Mucosa of gallbladder (tissue), 1 donor: ENCODE measurements around the gene CHST7. TPM values are rescaled to one million over a fixed set of nuclear protein-coding genes. Genes with fewer than 3 reads are reported as not detected.

Experiments used
- DNase-seq: peaks from one replicate; pipeline ENCODE4 v3.0.0-alpha.2; 2020; ENCODE audit warnings: low spot score
- total RNA-seq: library from RNA; stranded (reverse); gene quantifications from one replicate; pipeline ENCODE4 v1.2.1, GENCODE V29; 2021
- donor health status: DM: no; HTN: no; CAD: no.

CHST7 gene
- total RNA-seq, 1 donor from 2014 or later = 12.9 TPM

DNA sequence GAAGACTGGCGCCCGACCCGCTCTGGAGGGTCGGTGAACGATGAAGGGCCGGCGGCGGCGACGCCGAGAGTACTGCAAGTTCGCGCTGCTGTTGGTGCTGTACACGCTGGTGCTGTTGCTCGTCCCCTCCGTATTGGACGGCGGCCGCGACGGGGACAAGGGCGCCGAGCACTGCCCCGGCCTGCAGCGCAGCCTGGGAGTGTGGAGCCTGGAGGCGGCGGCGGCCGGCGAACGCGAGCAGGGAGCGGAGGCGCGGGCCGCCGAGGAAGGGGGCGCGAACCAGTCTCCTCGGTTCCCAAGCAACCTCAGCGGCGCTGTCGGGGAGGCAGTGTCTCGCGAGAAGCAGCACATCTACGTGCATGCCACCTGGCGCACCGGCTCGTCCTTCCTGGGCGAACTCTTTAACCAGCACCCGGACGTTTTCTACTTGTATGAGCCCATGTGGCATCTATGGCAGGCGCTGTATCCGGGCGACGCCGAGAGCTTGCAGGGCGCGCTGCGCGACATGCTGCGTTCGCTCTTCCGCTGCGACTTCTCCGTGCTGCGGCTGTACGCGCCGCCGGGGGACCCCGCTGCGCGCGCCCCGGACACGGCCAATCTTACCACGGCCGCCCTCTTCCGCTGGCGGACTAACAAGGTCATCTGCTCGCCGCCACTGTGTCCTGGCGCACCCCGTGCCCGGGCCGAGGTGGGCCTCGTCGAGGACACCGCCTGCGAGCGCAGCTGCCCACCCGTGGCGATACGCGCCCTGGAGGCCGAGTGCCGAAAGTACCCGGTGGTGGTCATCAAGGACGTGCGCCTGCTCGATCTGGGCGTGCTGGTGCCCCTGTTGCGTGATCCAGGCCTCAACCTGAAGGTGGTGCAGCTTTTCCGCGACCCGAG lies 568 bp downstream of the CHST7 start:
- peak; percentile 38 for DNase-seq

- no peak for DNase-seq
Measured at GRCh38 chrX:46574774-46575381, 1.3 kb downstream of the CHST7 start.

DNA sequence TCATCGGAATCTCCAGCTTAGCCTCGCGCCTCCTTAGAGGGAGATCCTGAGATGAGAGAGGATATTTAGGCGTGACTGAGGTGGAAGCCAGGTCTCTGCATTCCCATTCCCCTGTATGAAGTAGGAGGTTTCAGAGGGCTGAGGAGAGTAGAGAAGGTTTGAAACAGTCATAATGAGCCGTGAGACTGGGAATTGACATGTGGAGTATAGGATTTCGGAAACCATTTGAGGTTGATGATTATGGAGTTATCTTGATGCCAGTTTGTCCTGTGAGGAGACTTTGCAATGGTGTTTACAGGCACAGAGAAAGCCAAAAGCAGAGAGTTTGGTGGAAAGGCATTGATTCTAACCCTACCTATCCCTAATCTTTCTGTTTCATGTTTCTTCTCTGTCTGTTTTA lies 2.0 kb downstream of the CHST7 start:
- DNase-seq = no peak

DNA sequence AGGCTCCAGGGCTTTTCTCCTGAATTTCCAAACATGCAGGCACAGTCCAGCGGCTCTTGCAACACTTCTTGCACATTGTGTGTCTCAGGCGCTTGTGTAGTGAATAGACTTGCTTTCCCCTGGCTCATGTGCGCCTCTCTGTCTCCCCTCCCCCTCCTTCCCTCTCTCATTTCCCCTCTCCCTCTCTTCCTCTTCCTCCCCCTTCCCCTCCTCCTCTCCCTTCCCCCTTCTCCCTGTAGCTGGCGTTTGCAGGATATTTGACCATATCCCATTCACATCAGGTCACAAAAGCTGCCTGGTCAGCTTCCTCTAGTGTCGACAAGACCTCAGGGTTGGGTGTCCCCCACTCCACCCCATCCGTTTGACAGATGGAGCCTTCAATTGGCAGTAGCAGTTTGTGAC lies 2.4 kb downstream of the CHST7 start:
- no peak for DNase-seq

DNA sequence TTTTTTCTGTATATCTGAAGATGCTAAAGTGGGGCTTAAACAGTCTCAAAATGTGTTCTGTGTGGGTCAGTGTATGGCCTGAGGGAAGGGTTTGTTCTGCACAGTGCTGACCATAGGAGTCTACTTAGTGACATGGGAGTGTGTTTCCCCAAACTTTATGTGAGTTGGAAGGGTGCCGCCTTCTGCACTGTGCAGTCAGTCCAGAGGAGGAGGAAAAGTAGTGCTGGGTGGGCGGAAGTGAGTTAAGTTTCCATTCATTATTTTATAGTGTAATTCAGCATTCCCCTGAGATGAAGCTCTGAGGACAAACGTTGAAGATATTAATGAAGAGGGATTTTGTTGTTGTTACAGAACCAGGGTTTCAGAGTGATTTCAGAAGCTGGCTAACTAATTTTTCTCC lies 2.9 kb downstream of the CHST7 start:
- no peak for DNase-seq

- DNase-seq = no peak
Measured at GRCh38 chrX:46577221-46578005, 3.8 kb downstream of the CHST7 start.

DNA sequence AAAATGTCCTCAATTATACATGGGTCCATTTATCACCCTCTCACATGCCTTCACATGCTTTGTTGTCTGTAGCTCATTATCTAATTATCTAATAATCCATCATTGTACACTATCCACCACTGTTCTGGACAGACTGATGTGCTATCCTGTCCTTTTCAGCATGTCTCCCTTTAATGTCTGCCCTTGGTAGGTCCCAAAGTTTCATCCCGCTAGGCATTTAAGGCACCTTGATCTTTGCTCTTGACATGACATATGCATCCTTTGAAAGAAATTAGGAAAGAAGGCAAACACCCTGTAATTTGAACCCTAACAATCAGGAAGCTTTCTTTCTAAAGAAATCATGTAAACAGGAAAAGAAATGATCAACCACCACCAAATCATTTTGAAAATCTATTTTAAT lies 5.7 kb downstream of the CHST7 start:
- no peak for DNase-seq

- DNase-seq = no peak
Measured at GRCh38 chrX:46580613-46581012, 7.0 kb downstream of the CHST7 start.

- DNase-seq = no peak
Measured at GRCh38 chrX:46582325-46582724, 8.8 kb downstream of the CHST7 start.

- no peak for DNase-seq
Measured at GRCh38 chrX:46582966-46583365, 9.4 kb downstream of the CHST7 start.

- no peak for DNase-seq
Measured at GRCh38 chrX:46584736-46585135, 11.2 kb downstream of the CHST7 start.

DNA sequence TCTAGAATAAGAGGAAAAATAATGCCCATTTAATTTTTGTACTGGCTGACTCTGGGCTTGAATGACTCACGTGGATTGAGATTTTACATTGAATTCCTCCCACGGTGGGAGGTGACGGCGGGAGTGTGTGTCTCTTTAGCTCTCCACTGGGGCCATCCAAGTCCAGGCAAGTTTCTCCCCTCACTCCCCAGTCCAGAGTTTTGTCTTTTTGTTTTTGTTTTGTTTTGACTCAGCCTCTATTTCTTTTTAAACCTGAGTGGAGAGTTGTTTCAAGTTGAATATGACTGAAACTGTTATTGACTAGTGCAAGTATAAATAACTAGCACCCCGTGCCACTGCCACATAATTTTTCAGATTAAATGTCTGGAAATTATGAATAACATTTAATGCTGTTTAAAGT lies 13.6 kb downstream of the CHST7 start:
- no peak for DNase-seq

DNA sequence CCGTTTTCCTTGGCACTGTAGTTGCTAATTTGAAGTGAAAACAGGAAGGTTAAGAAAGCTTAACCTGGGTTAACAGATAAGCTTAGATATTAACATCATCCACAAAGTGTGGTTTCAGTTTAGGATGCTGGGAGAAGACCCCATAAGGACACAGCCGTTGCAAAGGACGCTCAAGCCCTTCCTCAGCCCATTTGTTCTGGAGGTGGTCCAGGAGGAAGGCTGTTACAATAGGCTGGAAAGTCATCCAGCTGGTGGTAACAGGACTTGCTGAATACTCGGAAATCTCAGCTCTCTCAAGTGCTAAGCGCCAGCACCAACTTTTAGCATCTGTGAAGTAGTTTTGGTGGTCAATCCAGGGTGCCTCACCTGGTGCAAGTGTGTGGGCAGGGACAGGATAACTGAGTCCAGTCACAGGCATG lies 14.2 kb downstream of the CHST7 start:
- no peak for DNase-seq

- DNase-seq = peak; percentile 20
Measured at GRCh38 chrX:46588263-46588662, 14.7 kb downstream of the CHST7 start.

GRCh38 chrX:46589977-46590723 lies 16.6 kb downstream of the CHST7 start:
- no peak for DNase-seq

DNA sequence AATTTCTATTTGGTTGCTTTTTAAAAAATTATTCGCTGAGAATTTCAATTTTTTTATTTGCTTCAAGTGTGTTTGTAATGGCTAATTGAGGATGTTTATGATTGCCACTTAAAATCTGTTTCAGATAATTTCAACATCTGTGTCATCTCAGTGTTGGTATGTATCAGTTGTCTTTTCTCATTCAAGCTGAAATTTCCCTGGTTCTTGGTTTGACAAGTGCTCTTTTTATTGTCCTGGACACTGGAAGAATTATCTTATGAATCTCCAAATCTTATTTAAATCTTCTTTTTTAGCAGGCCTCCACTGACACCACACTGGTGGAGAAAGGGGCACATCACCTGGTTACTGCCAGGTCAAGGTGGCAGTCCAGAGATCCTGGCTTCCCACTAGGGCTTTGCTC lies 21.5 kb downstream of the CHST7 start:
- no peak for DNase-seq

GRCh38 chrX:46597208-46597607 lies 23.6 kb downstream of the CHST7 start:
- no peak for DNase-seq

DNA sequence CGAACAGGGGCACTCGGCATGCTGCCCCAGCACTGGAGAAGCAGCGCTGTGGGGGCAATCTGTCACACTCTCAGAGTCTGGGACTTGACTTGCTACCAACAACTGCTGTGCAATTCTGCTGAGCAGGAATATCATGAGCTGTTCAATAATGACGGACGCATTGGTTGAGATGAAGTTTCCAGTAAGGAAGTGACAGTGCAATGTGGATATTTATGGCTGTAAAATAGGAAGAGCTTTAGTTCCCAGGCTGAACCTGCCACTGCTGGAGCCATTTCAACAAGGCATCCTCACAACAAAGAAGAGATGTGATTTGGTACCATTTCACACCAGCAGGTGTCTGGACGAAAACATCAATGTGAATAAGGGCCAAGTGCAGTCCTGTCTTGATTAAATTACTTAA lies 24.2 kb downstream of the CHST7 start:
- DNase-seq = no peak

- DNase-seq = no peak
Measured at GRCh38 chrX:46599051-46599560, 25.5 kb downstream of the CHST7 start.

DNA sequence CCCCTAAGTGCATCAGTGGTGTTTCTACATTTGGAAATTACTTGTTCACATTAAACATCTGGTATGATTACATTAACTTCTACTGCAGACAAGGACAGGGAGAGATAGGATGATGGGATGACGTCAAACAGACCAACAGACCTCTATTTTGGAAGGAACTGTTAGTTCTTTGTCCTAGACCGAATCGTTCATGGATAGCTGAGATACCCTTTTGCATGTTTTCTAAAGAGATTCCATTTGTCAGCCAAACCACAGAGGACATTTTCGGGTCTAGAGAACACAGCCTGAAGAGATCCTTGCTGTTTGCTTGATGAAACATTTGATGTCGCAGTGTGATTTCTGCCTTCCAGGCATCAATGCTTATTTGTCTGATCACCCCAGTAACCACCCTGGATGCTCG lies 27.7 kb downstream of the CHST7 start:
- no peak for DNase-seq

- DNase-seq = no peak
Measured at GRCh38 chrX:46602468-46603102, 29.0 kb downstream of the CHST7 start.
